Nucleus accumbens (tissue), 56 donors: ENCODE data around the gene ZNF398.
A peak's percentile ranks its signal among the peaks of the same experiment; 100 is the strongest.

ENCODE experiments used
- DNase-seq, 56 donors: peaks; one replicate each; lab custom pipeline; 2025; lab: John Stamatoyannopoulos, UW

ZNF398 gene

DNA sequence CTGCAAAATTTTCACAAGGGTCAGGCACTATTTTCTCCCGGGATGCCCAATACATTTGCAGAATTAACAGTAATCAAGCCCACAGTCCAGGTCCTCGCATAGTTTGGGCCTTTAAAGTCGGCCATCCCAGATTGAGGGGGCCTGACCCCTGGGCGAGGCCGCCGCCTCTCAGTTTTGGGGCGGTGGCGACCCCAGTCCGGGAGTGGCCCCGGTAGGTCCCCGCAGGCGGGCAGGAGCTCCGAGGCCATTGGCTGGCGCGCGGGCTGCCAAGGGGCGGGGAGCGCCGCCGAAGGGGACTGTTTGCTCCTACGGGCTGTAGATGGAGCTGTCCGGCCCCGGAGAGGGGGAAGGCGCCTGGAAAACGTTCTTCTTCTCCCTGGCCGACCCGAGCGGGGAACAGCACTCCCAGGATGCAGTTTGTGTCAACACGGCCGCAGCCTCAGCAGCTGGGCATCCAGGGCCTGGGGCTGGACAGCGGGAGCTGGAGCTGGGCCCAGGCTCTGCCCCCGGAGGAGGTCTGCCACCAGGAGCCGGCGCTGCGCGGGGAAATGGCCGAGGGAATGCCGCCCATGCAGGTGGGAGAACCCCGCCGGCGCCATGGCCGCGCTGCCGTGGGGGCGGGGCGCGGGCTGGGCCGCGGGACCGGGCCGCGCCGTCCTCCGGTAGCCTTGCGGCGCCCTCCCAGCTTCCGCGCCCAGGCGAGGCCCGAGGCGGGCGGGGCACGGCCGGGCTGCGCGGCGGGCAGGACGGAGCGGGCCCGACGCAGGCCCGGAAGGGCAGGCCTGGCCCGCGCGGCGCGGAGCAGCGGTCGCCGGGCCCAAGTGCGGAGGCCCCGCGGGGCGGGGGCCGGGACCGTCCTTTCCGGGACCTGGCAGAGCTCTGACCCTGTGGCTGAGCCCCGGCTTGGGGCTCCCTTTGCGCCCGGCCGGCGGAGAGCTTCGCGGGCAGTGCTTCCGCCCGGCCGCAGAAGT, 48.2 kb downstream of the ZNF398 start, which contains the start of gene ZNF282:
Gene ZNF282 (plus strand): TSS at position 367 of the 971 bp plus-strand sequence. CDS start 44 bp downstream, at position 411.
- peak in 55 of 56 donors; percentile 33 to 91 (median 79) for DNase-seq

DNA sequence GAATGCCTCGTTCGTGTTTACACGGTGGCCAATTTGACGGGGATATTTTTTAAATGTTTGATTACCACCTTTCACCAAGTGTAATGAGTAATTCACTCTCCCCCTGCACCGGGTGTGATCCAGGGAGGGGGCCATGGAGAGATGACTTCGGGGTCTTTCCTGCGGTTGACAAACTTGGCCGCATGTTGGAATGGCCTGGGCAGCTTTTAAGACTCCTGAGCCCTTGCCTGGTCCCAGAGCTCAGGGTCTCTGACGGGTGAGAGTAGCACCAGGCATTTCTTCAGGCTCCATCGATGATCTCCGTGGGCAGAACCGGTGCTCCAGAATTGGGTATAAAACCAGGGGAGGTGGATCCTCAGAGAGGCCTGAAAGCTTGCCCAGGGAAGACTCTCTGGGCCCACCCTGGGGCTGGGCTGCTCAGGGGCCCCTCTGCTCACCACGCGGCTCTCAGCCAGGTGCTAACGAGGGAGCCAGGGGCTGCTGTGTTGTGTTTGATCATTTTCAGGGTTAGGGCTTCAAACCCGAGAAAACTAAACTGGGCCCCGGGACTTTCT, 49.0 kb downstream of the ZNF398 start:
- DNase-seq = peak in 6 of 56 donors; percentile 2 to 40 (median 8)

DNA sequence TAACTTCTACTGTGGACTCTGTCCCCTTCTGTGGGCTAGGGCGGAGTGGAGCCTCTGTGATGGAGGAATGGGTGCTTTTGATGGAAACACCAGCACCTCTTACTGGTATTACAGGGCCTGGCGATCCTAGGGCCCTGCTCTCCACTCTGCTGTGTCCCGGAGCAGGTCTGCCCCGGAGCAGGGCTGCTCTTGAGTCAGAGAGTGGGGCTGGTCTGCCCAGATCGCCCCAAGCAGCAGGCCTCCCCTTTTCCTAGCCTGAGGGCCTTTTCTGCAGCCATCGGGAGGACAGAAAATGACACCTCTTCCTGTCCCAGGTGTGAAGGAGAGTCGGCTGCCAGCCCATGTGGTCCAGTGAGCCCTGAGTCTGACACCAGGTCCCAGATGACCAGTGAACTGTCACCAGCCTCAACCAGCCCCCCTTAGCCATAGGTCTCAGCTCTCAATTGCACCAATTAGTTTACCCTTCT, 49.5 kb downstream of the ZNF398 start:
- no peak for DNase-seq

DNA sequence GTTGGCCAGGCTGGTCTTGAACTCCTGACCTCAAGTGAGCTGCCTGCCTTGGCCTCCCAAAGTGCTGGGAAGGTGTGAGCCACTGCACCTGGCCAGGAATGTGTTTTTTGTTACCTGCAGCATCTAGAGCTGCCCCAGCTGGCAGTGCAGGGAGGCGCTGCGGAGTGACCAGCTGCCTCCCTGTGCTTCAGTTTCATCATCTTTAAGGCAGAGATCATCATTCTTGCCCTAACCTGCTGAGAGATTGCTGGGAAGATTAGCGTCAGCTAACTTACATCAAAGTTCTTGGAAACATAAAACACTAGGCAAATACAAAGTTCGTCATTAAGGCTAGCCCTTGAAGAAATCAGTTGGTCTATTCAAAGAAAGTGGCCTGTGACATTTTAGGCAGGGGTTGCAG, 50.4 kb downstream of the ZNF398 start:
- DNase-seq = no peak

DNA sequence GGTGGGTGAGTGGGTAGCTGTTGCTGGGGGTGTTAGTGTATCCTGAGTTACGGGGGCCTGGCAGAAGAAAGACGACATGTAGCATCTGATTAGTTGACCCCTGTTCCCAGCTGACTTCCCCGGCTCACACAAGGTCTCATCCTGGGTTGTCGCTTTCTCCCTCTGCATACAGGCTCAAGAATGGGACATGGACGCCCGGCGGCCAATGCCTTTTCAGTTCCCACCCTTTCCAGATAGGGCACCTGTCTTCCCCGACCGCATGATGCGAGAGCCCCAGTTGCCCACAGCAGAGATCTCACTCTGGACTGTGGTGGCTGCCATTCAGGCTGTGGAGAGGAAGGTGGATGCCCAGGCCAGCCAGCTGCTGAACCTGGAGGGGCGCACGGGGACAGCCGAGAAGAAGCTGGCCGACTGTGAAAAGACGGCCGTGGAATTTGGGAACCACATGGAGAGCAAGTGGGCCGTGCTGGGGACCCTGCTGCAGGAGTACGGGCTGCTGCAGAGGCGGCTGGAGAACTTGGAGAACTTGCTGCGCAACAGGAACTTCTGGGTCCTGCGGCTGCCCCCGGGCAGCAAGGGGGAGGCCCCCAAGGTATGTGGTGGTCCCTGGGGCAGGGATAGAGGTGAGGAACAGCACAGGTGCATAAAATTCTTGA, 51.0 kb downstream of the ZNF398 start:
- no peak for DNase-seq

DNA sequence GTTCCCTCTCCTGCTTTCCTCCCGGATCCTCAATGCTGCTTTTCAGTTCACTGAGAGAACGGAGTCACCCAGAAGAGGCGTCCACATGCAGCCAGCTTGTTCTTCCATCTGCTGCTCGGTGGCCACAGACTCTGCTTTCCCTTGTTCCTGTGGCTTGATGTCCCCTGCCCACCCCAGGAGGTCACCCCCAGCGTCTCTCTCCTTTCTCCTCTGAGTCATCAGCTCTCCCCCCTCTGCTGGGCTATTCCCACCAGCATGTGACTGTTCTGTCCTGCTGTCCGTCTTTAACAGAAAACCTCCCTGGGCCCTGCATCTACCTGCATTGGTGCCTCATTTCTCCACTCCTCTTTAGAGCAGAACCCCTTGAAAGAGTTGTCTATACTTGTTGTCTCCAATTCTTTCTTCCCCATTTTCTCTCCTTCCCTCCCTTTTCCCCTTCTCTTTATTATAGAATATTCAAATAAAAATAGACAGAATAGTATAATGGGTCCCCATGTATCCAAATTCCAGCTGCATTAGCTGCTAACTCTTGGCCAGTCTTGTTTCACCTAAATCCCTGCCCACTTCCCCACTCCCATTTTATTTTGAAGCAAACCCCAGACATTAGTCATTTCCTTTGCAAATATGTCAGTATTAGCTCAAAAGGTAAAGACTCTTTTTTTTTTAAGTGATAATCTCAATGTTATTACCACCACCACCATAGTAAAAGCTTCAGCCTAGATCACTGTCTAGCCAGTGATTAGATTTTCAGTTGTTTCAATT, 52.2 kb downstream of the ZNF398 start:
- DNase-seq = no peak

DNA sequence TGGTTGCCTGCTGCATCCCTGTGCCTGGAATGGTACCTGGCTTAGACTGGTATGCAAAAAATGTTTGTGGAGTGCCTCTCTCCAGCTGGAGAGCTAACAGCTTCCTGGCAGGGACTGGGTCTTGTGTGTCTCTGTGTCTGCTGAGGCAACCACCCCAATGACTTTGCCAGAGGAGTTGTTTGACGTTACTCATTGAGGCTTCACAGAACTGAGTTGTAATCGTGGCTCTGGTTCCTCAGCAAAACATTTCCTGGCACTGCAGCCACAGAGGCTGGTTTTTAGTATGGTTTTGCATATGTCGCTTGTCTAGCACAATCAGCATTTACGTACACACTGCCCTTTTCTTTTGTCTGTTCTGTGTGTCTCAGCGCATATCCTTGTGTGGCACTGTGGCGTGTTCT, 55.6 kb downstream of the ZNF398 start:
- DNase-seq = no peak

DNA sequence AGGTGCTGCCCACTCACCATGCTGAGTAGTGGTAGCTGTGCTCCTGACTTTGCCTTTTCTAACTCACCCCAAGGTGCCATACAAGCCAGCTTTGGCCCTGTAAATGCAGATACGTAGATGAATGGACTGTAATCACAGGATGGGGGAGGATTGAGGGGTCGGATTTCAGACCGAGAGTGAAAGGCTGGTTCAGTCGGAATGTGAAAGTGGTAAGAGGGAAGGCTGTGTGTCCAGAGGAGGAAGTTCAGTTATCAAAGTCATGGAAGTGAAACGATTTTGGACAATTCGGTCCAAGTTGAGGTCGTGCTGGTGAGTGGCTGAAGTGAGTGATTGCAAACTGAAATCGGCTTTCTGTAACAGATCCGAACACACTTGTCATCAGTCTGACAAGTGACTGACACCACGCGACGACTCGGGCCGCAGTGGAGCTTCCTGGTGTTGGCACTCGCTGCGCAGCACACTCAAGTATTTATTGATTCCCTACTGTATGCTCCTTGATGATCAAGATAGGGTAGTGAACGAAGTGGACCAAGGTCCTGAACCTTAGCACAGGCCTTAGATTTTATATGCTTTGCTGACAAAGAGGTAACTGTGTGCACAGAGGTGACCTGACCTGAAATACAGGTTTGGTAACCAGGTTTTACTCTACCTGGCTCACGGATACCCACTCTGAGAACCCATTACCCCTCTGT, 58.6 kb downstream of the ZNF398 start:
- DNase-seq = no peak

DNA sequence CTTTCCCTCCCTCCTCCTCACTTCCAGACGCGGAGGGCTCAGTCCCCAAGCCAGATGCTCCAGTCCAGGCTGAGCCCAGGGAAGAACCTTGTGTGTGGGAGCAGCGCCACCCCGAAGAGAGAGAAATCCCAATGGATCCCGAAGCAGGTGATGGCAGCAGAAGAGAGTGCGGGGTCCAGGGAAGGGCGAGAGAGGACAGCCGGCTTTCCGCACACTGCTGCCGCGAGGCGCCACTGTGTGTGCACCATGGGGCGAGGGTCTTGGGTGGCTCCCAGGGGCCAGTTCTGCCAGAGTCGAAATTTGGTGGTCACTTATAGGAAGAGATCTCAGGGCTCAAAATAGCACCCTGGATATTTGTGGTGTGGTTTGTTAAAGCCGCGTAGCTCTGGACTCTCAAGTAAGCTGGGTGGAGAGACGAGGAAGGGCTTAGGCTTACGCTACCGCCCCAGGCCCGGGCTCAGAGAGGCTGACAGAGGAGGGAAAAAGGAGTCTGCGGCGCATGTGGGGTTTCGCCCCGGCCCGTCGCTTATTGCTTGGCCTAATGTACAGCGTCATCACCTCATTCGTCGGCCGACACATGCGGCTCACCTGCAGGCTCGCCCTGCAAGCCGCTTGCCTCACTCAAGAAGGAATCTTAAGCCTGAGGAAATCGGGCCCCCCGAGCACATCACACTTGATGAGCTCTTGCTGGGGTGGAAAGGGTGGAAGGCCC, 60.2 kb downstream of the ZNF398 start:
- DNase-seq = no peak

DNA sequence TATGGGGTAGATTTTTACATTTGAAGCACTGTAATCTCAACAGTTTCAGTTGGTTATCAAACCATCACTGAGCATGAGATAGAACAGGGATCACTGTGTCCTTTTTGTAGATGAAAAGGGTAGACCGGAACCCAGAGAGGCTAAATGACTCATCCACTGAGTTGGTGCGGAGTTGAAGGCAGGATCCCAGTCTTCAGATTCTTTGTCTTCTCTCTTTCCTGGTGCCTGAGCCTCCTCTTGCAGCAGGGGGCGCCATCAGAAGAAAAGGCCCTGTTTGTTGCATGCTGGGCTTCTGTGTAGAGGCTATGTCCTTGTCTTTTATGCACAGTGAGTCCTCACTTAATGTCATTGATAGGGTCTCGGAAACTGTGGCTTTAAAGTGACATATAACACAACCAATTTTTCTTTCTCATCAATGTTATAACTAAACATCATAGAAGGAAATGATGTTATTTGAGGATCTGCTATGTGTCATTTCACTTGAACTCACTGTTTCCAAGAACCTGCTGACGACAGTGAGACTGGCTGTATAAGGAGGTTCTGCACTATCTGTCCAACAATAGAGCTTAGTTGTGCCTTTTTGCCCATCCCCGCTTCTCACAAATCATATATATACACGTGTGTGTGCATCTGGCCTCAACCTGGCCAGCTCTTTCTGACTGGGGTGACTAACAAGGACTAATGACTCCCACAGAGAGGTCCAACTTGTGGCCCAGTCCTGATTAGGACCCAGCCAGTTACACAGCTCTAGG, 62.4 kb downstream of the ZNF398 start:
- DNase-seq = peak in 5 of 56 donors; percentile 2 to 13 (median 11)

DNA sequence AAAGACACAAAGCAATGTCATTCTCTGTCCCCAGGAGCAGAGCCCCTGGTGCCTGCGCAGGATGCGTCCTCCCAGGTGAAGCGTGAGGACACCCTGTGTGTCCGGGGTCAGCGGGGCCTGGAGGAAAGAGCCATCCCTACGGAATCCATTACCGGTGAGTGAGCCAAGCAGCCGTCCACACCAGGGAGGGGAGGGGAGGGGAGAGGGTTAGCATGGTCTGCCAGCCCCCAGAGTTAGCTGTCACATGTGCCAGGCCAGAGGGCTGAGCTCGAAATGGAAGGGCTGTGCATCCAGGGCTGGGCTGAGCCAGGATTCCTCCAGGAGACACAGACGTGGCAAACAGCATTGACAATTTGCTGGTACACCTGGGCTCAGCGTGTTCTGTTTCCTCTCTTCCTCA, 63.3 kb downstream of the ZNF398 start:
- no peak for DNase-seq

DNA sequence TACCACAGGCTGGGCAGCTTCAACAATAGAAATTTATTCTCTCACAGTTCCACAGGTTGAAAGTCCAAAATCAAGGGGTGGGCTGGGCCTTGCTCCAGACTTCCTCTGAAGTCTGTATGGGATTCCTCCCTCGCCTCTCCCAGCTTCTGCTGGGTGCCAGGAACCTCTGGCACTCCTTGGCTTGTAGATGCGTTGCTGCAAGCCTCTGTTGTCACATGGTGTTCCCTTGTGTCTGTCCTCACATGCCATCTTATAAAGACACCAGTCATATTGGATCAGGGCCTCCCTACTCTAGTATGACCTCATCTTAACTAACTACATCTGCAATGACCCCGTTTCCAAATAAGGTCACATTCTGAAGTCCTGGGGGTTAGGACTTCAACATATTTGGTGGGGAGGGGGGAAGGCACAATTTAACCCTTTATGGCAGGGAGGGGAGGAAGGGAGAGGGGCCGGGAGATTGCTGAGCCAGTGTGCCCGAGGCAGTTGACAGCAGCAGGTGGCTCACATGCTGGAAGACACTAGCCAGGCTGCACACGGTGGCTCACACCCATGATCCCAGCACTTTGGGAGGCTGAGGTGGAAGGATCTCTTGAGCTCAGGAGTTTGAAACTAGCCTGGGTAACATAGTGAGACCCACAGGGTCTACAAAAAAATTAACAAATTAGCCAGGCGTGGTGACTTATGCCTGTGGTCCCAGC, 66.9 kb downstream of the ZNF398 start:
- no peak for DNase-seq

DNA sequence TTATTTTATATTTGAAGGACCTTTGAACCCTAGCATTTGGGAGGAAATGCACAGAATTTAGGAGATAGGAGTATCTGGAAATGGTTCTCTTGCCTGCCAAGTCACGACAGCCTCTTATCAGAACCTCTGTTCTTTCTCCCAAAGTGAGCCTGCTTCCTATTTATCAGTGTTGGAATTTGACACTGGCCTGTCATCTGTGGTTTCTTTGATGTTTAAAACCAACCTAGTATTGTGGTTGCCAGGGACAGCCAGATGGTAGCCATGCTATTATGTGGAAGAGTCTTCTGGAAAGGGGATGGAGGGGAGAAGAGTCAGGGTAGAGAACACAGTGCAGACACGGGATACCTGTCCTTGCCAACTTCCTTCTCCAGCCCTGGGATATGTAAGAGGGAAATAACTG, 69.1 kb downstream of the ZNF398 start:
- no peak for DNase-seq

DNA sequence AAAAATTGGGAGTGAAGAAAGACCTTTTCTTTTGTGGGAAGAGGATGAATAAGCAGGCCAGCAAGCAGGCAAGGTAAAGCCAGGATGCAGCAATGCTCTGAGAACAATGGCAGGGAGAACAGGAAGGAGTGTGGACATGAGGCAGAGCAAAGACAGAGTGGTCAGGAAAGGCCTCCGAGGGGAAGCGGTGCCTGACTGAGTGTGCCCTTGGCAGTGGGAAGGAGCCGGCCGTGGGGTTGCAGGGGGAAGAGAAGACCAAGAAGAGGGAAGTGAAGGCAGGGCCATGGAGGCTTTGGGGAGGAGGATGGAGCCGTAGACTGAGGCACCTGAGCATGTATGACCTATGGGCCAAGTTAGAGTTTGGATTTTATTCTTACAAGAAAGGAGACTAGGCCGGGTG, 70.3 kb downstream of the ZNF398 start:
- no peak for DNase-seq

DNA sequence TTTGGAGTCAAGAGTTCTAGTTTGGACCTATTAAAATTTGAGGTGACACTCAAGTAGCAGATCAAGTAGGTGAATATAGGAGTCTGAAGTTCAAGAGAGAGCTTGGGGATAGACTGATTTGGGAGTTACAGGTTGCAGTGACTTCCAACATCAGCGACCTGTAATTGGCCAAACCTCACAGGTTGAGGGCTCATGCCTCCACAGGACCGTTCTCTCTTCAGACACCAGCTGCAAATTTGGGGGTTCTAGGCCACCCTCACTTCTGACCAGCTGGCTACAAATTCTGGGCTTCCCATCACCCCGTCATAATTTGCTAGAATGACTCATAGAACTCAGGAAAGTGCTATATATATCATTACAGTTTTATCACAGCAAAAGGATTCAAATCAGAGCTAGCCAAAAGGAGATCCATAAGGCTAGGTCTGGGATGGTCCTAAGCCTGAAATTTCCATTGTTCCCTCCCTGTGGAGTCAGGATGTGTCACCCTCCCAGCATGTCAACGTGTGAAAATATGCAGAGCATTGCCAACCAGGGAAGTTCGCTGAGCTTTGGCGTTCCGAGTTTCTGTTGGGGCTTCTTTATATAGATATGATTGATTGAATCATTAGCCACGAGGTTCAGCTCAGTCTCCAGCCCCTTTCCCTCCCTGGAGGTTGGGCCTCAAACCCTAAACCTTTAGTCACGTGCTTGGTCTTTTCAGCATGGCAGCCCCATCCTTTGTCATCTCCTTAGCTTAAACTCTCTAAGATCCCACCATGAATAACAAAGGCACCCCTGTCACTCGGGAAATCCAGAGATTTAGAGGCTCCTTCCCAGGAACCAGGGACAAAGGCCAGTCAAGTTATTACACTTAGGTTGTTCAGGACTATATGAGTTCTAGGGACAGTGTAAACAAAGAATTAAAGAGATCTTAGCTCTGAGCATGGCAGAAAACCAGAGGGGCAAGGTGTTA, 71.5 kb downstream of the ZNF398 start:
- no peak for DNase-seq

DNA sequence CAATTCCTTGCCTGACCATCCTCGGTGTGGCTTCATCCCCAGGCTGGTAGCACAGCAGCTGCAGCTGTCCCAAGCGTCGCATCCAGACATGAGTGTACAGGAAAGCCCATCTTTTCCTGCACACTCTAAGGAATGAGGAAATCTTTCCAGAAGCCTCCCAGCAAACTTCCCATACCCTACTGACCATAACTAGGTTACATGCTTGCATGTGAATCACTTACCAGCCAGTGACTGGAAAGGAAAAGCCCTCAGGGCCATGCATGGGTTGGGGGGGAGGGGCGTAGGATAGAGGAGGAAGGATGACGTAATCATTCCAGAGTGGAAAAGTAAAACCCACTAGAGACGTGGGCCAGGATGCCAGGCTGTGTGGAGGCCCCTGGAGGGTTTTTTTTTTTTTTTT, 73.3 kb downstream of the ZNF398 start:
- DNase-seq = no peak

DNA sequence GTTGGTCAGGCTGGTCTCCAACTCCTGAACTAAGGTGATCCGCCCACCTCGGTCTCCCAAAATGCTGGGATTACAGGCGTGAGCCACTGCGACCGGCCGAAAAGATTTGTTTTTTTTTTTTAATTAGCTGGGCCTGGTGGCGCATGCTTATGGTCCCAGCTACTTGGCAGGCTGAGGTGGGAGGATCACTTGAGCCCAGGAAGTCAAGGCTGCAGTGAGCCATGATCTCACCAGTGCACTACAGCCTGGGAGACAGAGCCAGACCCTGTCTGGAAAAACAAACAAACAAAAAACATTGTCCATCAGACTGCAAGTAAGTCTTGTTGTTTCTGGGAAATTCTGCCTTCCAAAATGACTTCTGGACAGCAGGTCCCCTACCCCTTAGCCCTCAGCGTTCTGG, 75.9 kb downstream of the ZNF398 start:
- DNase-seq = peak in 2 of 56 donors; percentile 4 to 6
